ENCODE measurements around the gene CLK3.
"Not testable (repeated sequence)": the region's sequence is repeated elsewhere in the genome, so short reads cannot be mapped to it uniquely, and the experiment has no call there.

Gene CLK3

GRCh38 chr15:74642734-74643664 is 27.4 kb downstream of the CLK3 start:
- no peak for DNase-seq (ENCODE audit: low spot score)

GRCh38 chr15:74643665-74644204 is 28.1 kb downstream of the CLK3 start:
- no peak for DNase-seq (ENCODE audit: low spot score)

- no peak for DNase-seq (ENCODE audit: low spot score)
Observed at GRCh38 chr15:74646480-74646879, 30.8 kb downstream of the CLK3 start.

- DNase-seq (ENCODE audit: low spot score): no peak
Observed at GRCh38 chr15:74648051-74648842, 32.6 kb downstream of the CLK3 start.

GRCh38 chr15:74651242-74651741 is 35.7 kb downstream of the CLK3 start:
- DNase-seq (ENCODE audit: low spot score): no peak

- DNase-seq (ENCODE audit: low spot score): no peak
Observed at GRCh38 chr15:74653426-74654102, 37.9 kb downstream of the CLK3 start.

GRCh38 chr15:74655424-74655823 is 39.8 kb downstream of the CLK3 start:
- DNase-seq (ENCODE audit: low spot score): no peak

GRCh38 chr15:74656935-74657535 is 41.4 kb downstream of the CLK3 start:
- no peak for DNase-seq (ENCODE audit: low spot score)

GRCh38 chr15:74657846-74658245 is 42.2 kb downstream of the CLK3 start:
- no peak for DNase-seq (ENCODE audit: low spot score)

GRCh38 chr15:74661280-74661679 is 45.6 kb downstream of the CLK3 start:
- not testable (repeated sequence) for DNase-seq (ENCODE audit: low spot score)

- DNase-seq (ENCODE audit: low spot score): no peak
Observed at GRCh38 chr15:74662064-74662860, 46.6 kb downstream of the CLK3 start.

GRCh38 chr15:74663303-74664027 is 47.8 kb downstream of the CLK3 start:
- DNase-seq (ENCODE audit: low spot score): no peak

- DNase-seq (ENCODE audit: low spot score): no peak
Observed at GRCh38 chr15:74664028-74664616, 48.5 kb downstream of the CLK3 start.

- DNase-seq (ENCODE audit: low spot score): no peak
Observed at GRCh38 chr15:74664670-74665069, 49.0 kb downstream of the CLK3 start.

- no peak for DNase-seq (ENCODE audit: low spot score)
Observed at GRCh38 chr15:74667975-74668374, 52.3 kb downstream of the CLK3 start.

- no peak for DNase-seq (ENCODE audit: low spot score)
Observed at GRCh38 chr15:74669627-74670026, 54.0 kb downstream of the CLK3 start.

GRCh38 chr15:74674161-74674560 is 58.5 kb downstream of the CLK3 start:
- DNase-seq (ENCODE audit: low spot score): no peak

- no peak for DNase-seq (ENCODE audit: low spot score)
Observed at GRCh38 chr15:74676801-74677200, 61.2 kb downstream of the CLK3 start.
